Glomerular visceral epithelial cell (primary cell): Measurements from ENCODE around the gene MTM1.
A peak's percentile ranks its signal among the peaks of the same experiment; 100 is the strongest.

Experiments
- DNase-seq: peaks from one replicate; pipeline ENCODE4 v3.0.0-alpha.2; 2016; ENCODE audit errors: extremely low spot score

MTM1 gene

GRCh38 chrX:150663073-150663472, 94.7 kb downstream of the MTM1 start:
- no peak for DNase-seq

GRCh38 chrX:150664290-150664689, 95.9 kb downstream of the MTM1 start:
- DNase-seq, result peak; percentile 33

DNA sequence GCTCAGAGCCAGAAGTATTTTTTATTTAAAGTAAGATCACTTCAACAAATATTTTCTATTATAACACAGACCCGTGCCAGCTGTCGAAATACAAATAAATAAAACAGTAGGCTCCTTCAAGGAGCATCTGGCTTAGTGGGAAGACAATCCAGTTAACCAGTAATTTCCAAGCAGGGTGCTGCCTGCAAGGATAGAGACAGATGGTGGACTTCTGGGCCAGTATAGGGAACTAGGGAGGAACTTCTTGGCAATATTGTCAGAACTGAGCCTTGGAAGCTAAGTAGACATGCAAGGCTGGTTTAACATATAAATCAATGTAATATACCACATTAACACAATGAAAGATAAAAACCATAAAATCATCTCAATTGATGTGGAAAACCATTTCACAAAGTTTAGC, 107.8 kb downstream of the MTM1 start:
- DNase-seq, result no peak

DNA sequence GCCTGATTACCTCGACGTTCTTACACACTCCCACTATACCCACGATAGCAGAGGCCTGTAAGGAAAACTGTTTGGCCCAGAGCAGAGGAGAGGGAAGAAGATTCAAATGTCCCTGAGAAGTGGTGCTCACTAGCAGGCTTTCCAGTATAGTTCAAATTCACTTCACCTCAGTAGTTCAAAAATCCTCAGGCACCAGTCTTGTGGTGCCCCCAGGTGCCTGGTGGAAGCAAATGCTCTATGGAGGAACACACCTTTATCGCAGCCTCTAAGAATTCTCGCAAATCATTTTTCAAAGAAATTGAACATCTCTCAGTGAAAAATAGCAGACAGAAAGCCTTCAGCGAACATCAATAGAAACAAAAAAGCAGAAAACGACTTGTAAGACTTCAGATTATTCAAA, 112.6 kb downstream of the MTM1 start:
- peak; percentile 14 for DNase-seq

DNA sequence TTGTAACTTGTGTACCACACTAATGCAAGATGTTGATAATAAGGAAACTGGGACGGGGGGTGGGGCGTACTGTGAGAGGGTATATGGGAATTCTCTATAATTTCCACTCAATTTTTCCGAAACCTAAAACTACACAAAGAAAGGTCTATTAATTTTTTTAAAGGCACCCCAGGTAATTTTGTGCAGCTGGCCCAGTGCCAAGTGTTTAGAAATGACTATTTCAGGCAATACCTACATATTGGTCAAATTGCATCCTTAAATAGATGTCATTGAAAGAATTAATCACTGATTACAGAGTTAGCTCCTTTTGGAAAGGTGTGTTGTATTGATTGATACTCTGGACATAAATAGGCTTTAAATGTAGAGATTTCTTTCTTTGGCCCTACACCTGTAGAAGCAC, 114.7 kb downstream of the MTM1 start:
- no peak for DNase-seq

DNA sequence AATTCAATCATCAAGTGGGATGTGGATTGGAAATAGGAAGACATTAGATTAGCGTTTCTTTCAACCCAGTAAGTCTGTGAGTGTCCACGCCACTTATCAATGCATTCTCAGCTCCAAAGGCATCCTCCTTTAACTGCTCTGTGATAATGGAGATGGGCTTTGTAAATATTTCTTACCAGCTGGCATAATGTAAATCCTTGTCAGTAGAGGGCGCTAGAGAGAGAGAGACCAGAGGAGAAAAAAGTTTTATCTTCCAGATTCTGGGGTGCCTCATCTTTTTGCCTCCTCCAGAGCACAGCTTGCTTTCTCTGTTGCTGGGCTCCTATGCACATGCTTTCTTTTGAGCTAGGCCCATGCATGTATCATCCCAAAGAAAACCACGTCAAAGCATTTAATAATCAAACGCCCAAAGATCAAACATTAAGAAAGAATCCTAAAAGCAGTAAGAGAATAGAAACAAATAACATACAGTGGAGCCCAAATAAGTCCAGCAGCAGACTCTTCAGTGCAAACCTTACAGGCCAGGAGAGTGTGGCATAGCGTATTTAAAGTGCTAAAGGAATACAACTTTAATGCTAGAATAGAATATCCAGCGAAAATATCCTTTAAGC, 115.2 kb downstream of the MTM1 start:
- DNase-seq, result peak; percentile 47

- DNase-seq, result peak; percentile 87
These were observed 120.6 kb downstream of the MTM1 start for GRCh38 chrX:150688911-150689451.

DNA sequence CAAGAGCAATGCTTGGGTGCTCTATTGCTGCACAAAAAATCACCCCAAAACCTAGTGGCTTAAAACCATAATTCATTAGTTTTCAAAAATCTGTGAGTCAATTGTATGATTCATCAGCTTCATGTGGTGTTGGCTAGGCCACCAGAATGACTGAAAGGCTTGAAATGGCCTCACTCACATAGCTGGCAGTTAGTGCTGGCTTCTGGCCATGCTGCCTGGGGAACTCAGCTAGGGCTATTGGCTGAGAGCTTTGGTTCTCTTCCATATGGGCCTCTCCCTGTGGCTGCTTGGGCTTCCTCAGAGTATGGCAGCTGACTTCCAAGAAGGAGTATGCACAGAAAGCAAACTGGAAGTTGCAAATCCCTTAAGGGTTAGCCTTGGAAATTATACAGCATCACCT, 121.7 kb downstream of the MTM1 start:
- peak; percentile 80 for DNase-seq

DNA sequence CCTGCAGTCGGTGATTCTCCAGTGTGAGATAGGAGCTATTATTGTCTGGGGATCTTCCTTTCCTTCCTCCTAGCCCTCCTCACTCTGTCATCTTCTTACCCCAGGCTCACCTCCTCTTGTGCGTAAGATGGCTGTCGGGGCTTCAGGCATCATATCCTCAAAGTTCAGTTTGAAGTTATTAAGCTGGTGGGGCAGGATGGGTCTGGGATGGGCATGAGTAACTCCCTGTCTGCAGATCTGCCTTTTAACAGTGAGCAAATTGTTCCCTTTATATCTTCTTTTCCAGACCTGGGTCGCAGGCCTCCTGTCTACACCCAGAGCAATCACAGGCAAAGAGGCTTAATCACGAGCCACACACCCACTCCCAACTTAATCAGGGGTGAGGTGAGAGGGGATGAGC, 123.9 kb downstream of the MTM1 start:
- DNase-seq, result no peak

DNA sequence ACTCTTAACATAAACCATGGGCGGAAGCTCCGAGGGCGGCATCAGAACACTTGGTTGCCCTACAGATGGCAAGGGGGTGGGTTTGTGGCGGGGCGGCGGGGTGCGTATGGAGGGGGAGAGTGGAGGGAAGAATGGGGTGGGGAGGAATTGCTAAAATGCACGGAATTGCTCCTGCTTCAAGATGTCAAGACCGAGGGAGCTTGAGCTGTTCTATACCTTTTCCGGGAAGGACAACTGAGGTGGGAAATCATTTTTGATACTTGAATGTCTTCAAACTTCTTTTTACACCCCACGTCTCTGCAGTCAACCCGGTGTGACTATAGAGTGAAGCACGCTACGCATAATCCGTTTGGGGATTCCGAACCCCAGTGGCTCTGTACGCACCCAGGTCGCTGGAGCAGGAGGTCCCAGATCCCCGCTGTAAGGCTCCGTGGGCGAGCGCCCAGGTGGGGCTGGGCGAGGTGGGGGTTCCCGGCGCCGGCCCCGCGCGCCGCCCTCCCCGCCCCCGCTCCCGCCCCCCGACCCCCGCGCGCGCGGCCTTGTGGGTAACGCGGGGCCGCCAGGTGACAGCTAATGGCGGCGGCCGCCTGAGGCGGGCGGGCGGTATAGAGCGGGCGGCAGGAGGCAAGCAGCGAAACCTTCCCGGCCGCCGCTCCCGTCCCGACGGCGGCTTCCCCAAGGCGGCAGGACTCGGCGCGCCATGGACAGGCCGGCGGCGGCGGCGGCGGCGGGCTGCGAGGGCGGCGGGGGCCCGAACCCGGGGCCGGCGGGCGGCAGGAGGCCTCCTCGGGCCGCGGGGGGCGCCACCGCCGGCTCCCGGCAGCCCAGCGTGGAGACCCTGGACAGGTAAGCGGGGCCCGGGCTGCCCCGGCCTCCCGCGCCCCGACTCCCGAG, 124.7 kb downstream of the MTM1 start, which contains the start of gene MTMR1:
Gene MTMR1, plus strand, starts transcription at position 566 of the 894 bp plus-strand sequence. Its CDS starts 135 bp downstream, at position 701.
- DNase-seq, result peak; percentile 37

GRCh38 chrX:150693725-150694574, 125.5 kb downstream of the MTM1 start:
- peak; percentile 68 for DNase-seq

- no peak for DNase-seq
These were observed 126.5 kb downstream of the MTM1 start for GRCh38 chrX:150694738-150695410.

- no peak for DNase-seq
These were observed 127.9 kb downstream of the MTM1 start for GRCh38 chrX:150696331-150696730.

GRCh38 chrX:150696866-150697265, 128.4 kb downstream of the MTM1 start:
- no peak for DNase-seq

DNA sequence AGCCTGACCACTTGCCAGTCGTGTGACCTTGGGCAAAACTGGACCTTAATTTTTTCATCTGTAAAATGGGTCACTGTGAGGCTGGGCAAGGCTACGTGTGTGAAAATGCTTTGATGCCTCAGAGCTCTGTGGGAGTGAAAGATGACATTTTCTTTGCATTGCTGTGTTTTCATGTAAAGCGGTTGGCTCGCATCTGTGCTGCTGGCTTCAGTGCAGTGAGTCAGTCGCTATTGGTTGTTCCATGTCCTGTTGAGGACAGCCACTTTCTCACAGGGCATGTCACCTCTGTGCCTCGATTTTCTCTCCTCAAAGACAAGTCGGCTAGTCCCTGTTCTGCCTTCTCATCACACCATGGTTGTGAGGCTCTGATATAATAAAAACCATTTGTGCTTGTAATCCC, 129.2 kb downstream of the MTM1 start:
- DNase-seq, result no peak

GRCh38 chrX:150698981-150699380, 130.6 kb downstream of the MTM1 start:
- no peak for DNase-seq

GRCh38 chrX:150700107-150700506, 131.7 kb downstream of the MTM1 start:
- no peak for DNase-seq

DNA sequence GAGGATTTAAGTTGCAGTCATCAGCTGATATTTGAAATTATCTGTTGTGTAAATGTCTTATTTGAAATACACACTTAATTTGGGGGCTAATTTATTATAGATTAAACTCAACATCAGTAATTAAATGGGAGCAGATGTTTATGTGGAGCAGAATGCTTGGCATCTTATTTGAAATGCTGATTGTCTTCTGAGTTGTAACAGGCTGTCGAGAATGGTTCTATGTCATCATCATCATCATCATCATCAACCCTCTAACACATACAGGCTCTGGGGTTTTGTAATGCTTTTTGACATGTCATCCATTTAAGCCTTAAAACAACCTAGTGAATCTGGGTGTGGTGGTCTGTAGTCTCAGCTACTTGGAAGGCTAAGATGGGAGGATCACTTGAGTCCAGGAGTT, 133.0 kb downstream of the MTM1 start:
- DNase-seq, result no peak

GRCh38 chrX:150702966-150703694, 134.7 kb downstream of the MTM1 start:
- no peak for DNase-seq

DNA sequence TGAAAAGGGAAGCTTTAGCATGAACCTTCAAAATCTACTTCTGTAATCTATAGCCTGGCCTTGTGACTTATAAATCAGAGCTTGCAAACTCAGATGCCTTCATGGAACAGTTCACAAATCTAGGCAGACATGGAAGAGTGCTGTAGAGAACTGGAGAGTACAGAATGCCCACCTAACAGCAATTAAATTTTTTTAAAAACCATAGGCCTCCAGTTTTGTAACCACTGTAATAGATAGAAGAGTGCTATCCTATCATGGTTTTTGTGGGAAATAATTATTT, 135.2 kb downstream of the MTM1 start:
- DNase-seq, result no peak

DNA sequence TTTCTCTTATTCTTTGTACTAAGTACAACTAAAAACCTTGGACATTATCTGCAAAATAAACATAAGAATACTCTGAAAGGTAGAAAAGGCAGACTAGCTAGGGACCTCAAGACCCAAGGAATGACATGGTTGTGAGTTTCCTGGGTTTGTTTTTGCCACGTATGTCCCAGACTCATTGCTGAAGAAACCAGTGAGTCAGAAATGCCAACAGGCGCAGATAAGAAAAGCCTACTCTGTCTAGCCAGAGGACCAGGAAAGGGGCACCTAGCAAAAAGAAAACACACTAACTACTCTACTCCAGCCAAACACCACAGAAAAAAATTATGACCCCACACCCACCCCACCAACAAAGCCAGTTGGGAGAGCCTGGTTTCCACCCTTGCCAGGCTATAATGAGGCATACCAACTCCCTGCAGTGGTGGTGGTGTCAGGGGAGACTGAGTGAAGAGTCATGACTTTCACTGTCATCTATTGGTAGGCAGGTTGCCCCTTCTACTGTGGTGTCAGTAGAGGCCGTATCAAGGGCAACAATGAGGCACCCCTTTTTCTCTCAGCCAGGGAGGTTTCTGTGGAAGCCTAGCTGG, 135.7 kb downstream of the MTM1 start:
- DNase-seq, result peak; percentile 30
